ENCODE data around the gene NDUFS5. TPM values are rescaled to one million over a fixed set of nuclear protein-coding genes. Genes with fewer than 3 reads are reported as not detected.
"Not testable (repeated sequence)": the region's sequence is repeated elsewhere in the genome, so short reads cannot be mapped to it uniquely, and the experiment has no call there.

Gene NDUFS5
- total RNA-seq, 1 experiment from 2014 or later, result 367 TPM

GRCh38 chr1:39065542-39065941, 39.4 kb downstream of the NDUFS5 start:
- no peak overlapping the region for H3K23ac ChIP-seq (ENCODE audit: insufficient read length, low read depth, low read length)
- Mint-ChIP-seq H3K4me1 (peaks cover 3% of the 10 kb centered on the region in 2 experiments; a peak in 3 of 4 replicates), H3K27ac (no peak overlapping the region), H3K4me3 (no peak overlapping the region), H3K27me3 (ENCODE audit: low read depth) (peaks cover 2% of the 10 kb centered on the region; the same call in 1 of the 2 replicates), H3K36me3 (ENCODE audit: insufficient read depth in 1 of 3, low read depth in 3 of 3) (peaks cover 0 to 2% (median 0%) of the 10 kb centered on the region in 3 experiments; a peak in 1 of 7 replicates), H3K9me3 (peaks cover 0 to 2% of the 10 kb centered on the region in 2 experiments; a peak in 3 of 5 replicates)
- no peak overlapping the region for H3K27ac ChIP-seq (ENCODE audit: insufficient read length, low read depth, low read length)
- H4K20me1 ChIP-seq (ENCODE audit: control insufficient read depth, insufficient read depth, insufficient read length), result no peaks in the 10 kb centered on the region
- no peak overlapping the region for H2AK5ac ChIP-seq (ENCODE audit: insufficient read length, low read length)
- no peaks in the 10 kb centered on the region for H3K27me3 ChIP-seq (ENCODE audit: insufficient read depth, low read length)
- H3T11ph ChIP-seq (ENCODE audit: low read length), result no peak overlapping the region
- no peaks in the 10 kb centered on the region for H3K79me2 ChIP-seq (ENCODE audit: insufficient read depth, low read length)
- H3K4me2 ChIP-seq (ENCODE audit: insufficient read depth, insufficient read length, low read length), result no peak overlapping the region
- no peaks in the 10 kb centered on the region for H3K9me3 ChIP-seq (ENCODE audit: control insufficient read depth, low read depth, low read length)
- no peaks in the 10 kb centered on the region for H3K23me2 ChIP-seq (ENCODE audit: insufficient read length, low read depth, low read length, poor library complexity, severe bottlenecking)
- H3K4ac ChIP-seq (ENCODE audit: low read depth, low read length), result no peak overlapping the region
- no peak overlapping the region for H4K8ac ChIP-seq (replicated peaks; ENCODE audit: insufficient read length, low read depth, low read length)
- no peaks in the 10 kb centered on the region for H3K4me1 ChIP-seq (ENCODE audit: insufficient read depth, low read length)
- H2AFZ ChIP-seq (ENCODE audit: low read length), result no peak overlapping the region
- no peak overlapping the region for H2BK5ac ChIP-seq (ENCODE audit: insufficient read length, low read length)
- no peak overlapping the region for H2BK15ac ChIP-seq (ENCODE audit: low read depth, low read length)
- TF ChIP-seq CTCF (conservative IDR thresholded peaks at IDR 0.05), result no peak
- no peak overlapping the region for H3K14ac ChIP-seq (ENCODE audit: insufficient read depth, low read length)
- H3K56ac ChIP-seq (ENCODE audit: insufficient read length, low read depth, low read length), result no peak overlapping the region
- DNase-seq, result no peak
- no peak overlapping the region for H3K9ac ChIP-seq (ENCODE audit: extremely low read depth, insufficient read length, low read length)
- H3K79me1 ChIP-seq (ENCODE audit: insufficient read depth, low read depth, low read length, poor library complexity, severe bottlenecking), result no peaks in the 10 kb centered on the region
- no peak overlapping the region for H4K91ac ChIP-seq (ENCODE audit: insufficient read length, low read depth, low read length)
- no peak overlapping the region for H3K18ac ChIP-seq (ENCODE audit: insufficient read length, low read depth, low read length)
- H2BK120ac ChIP-seq (ENCODE audit: low read depth, low read length, poor library complexity, severe bottlenecking), result no peak overlapping the region
- WGBS (ENCODE audit: extremely low coverage, insufficient read length, low lambda C conversion rate), result no CpG with 5 or more reads among the region's 3 CpGs
- no peak overlapping the region for H2BK12ac ChIP-seq (ENCODE audit: insufficient read length, low read depth, low read length)
- no peak overlapping the region for H2BK20ac ChIP-seq (ENCODE audit: low read depth, low read length, poor library complexity, severe bottlenecking)
- H4K5ac ChIP-seq (ENCODE audit: insufficient read length, low read depth, low read length), result no peak overlapping the region

GRCh38 chr1:39068227-39068626, 42.1 kb downstream of the NDUFS5 start:
- not testable (repeated sequence) for H2BK15ac ChIP-seq (ENCODE audit: low read depth, low read length); H3T11ph ChIP-seq (ENCODE audit: low read length); H3K36me3 Mint-ChIP-seq (ENCODE audit: insufficient read depth in 1 of 3, low read depth in 3 of 3); H2AK5ac ChIP-seq (ENCODE audit: insufficient read length, low read length); H3K79me2 ChIP-seq (ENCODE audit: insufficient read depth, low read length); H3K27me3 Mint-ChIP-seq (ENCODE audit: low read depth); H3K4me2 ChIP-seq (ENCODE audit: insufficient read depth, insufficient read length, low read length); H3K14ac ChIP-seq (ENCODE audit: insufficient read depth, low read length); H2BK12ac ChIP-seq (ENCODE audit: insufficient read length, low read depth, low read length); H3K4me3 Mint-ChIP-seq; H3K4me1 Mint-ChIP-seq; H4K20me1 ChIP-seq (ENCODE audit: control insufficient read depth, insufficient read depth, insufficient read length); H3K27ac ChIP-seq (ENCODE audit: insufficient read length, low read depth, low read length); H4K91ac ChIP-seq (ENCODE audit: insufficient read length, low read depth, low read length); H2BK5ac ChIP-seq (ENCODE audit: insufficient read length, low read length); H2AFZ ChIP-seq (ENCODE audit: low read length); H3K56ac ChIP-seq (ENCODE audit: insufficient read length, low read depth, low read length); H3K9ac ChIP-seq (ENCODE audit: extremely low read depth, insufficient read length, low read length); H2BK20ac ChIP-seq (ENCODE audit: low read depth, low read length, poor library complexity, severe bottlenecking); H3K18ac ChIP-seq (ENCODE audit: insufficient read length, low read depth, low read length); H3K27me3 ChIP-seq (ENCODE audit: insufficient read depth, low read length); H2BK120ac ChIP-seq (ENCODE audit: low read depth, low read length, poor library complexity, severe bottlenecking); H3K4ac ChIP-seq (ENCODE audit: low read depth, low read length); H3K79me1 ChIP-seq (ENCODE audit: insufficient read depth, low read depth, low read length, poor library complexity, severe bottlenecking); H3K27ac Mint-ChIP-seq; H3K23ac ChIP-seq (ENCODE audit: insufficient read length, low read depth, low read length); H4K8ac ChIP-seq (replicated peaks; ENCODE audit: insufficient read length, low read depth, low read length); DNase-seq; H3K23me2 ChIP-seq (ENCODE audit: insufficient read length, low read depth, low read length, poor library complexity, severe bottlenecking); H3K4me1 ChIP-seq (ENCODE audit: insufficient read depth, low read length); H4K5ac ChIP-seq (ENCODE audit: insufficient read length, low read depth, low read length); H3K9me3 ChIP-seq (ENCODE audit: control insufficient read depth, low read depth, low read length)
- peaks cover 9 to 11% of the 10 kb centered on the region in 2 experiments; a peak in 4 of 5 replicates for H3K9me3 Mint-ChIP-seq
- WGBS (ENCODE audit: extremely low coverage, insufficient read length, low lambda C conversion rate), result no CpG with 5 or more reads among the region's 7 CpGs

Data from H9 (cell line).